Activated T-helper 17 cell treated with anti-CD3 and anti-CD28 coated beads, Interleukin-2, amount 50 U/mL, for 72 hours (primary cell): Measurements from ENCODE around the gene FLRT3. TPM values are rescaled to one million over a fixed set of nuclear protein-coding genes. Genes with fewer than 3 reads are reported as not detected.

Source experiments
- ATAC-seq: fragments of 150-1000 bp; cut with Tn5 transposase; replicated peaks from 2 replicates; pipeline ENCODE4 v1.10.0; 2021; ENCODE audit warnings: mild to moderate bottlenecking, moderate library complexity
- H3K27ac Mint-ChIP-seq: one replicate; pipeline ENCODE4 v1.8.0; 2022; ENCODE audit warnings: mixed read lengths
- H3K27me3 Mint-ChIP-seq: one replicate; pipeline ENCODE4 v1.8.0; 2022; ENCODE audit warnings: mixed read lengths
- H3K36me3 Mint-ChIP-seq: one replicate; pipeline ENCODE4 v1.8.0; 2022; ENCODE audit warnings: low read depth, mild to moderate bottlenecking, mixed read lengths
- H3K4me1 Mint-ChIP-seq: one replicate; pipeline ENCODE4 v1.8.0; 2022; ENCODE audit warnings: mixed read lengths
- H3K4me3 Mint-ChIP-seq: one replicate; pipeline ENCODE4 v1.8.0; 2022; ENCODE audit warnings: mild to moderate bottlenecking, mixed read lengths
- H3K9me3 Mint-ChIP-seq: one replicate; pipeline ENCODE4 v1.8.0; 2022; ENCODE audit warnings: mixed read lengths
- total RNA-seq, 2 donors: library from RNA; stranded (reverse); gene quantifications; one replicate each; pipeline ENCODE4 v1.2.3, GENCODE V29; 2022

FLRT3 gene
- total RNA-seq, 2 donors from 2014 or later, result not detected

DNA sequence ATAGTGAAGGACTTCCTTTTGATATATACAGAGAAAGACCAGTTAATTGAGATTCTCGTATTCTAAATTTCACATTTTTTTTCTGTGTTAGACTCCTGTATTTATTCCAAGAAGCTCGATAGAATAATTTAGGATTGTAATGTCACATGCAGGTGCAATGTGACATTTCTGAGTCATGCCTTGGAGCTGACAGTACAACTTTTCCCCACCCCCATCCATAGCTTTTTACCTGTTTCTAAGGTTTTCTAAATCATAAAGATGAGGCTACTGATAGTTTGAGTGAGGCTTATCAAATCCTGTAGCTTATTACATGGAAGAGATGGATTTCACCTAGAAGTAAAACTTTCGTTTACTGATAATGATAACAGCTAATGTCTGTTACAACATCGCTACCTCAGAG is 37.6 kb downstream of the FLRT3 start:
- Mint-ChIP-seq H3K4me3 (no peak overlapping the region), H3K9me3 (peaks cover 14% of the 10 kb centered on the region), H3K27ac (no peak overlapping the region), H3K27me3 (no peaks in the 10 kb centered on the region), H3K4me1 (no peaks in the 10 kb centered on the region), H3K36me3 (no peaks in the 10 kb centered on the region)
- ATAC-seq, result no peak

DNA sequence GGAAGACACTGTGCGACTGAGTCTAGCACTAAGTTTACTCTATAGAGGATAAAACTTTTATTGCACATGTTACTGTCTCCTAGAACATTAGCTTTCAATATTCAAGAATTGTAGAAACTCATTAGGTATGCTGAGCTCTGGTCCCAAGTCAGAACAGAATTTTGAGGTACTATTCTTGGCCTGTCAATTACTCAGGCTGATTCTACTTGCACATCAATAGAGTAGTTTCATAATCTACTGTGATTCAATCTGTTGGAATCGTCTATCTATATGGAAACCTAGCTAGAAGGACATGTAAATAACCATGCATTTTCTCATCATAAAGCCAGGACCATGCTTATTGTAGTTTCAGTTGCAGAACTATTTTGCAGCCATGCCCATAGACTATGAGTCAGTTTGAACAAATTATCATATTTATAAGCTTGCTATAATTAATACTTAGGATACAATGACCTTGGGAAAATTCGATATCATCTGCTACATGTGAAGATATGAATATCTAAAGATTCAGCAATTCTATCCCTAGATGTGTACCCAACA is 41.6 kb downstream of the FLRT3 start:
- peaks cover 12% of the 10 kb centered on the region for H3K9me3 Mint-ChIP-seq

DNA sequence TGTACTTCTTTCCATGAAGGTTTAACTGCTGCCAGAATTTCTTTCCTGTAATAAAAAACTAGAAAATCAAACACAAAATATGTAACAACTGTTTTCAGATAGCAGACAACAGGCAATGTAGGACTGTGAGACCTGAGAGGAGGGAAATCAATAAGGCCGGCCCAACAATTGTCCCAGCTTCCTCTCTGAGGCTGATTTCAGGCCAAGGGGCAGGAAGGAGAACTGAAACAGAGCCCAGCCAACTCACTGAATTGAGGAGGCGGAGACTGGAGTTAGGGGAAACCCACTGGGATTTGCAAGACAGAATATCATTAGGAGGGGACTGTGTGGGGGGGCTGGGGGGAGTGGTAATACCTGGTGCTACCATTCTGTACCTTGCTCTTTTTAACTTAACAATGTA is 42.2 kb downstream of the FLRT3 start:
- Mint-ChIP-seq H3K36me3 (no peaks in the 10 kb centered on the region), H3K27me3 (no peaks in the 10 kb centered on the region), H3K27ac (no peak overlapping the region), H3K4me1 (no peaks in the 10 kb centered on the region), H3K9me3 (peaks cover 12% of the 10 kb centered on the region), H3K4me3 (no peak overlapping the region)
- ATAC-seq, result no peak

More for the DNA sequence above, 41.6 kb downstream of the FLRT3 start:
- Mint-ChIP-seq H3K27ac (no peak overlapping the region), H3K4me3 (no peak overlapping the region), H3K4me1 (no peaks in the 10 kb centered on the region), H3K36me3 (no peaks in the 10 kb centered on the region), H3K27me3 (no peaks in the 10 kb centered on the region)
- no peak for ATAC-seq

GRCh38 chr20:14291502-14291901 is 45.9 kb downstream of the FLRT3 start:
- H3K36me3 Mint-ChIP-seq, result no peaks in the 10 kb centered on the region
- no peak for ATAC-seq
- H3K4me1 Mint-ChIP-seq, result no peaks in the 10 kb centered on the region
- H3K4me3 Mint-ChIP-seq, result no peak overlapping the region
- peaks cover 12% of the 10 kb centered on the region for H3K9me3 Mint-ChIP-seq
- H3K27ac Mint-ChIP-seq, result no peak overlapping the region
- H3K27me3 Mint-ChIP-seq, result no peaks in the 10 kb centered on the region

DNA sequence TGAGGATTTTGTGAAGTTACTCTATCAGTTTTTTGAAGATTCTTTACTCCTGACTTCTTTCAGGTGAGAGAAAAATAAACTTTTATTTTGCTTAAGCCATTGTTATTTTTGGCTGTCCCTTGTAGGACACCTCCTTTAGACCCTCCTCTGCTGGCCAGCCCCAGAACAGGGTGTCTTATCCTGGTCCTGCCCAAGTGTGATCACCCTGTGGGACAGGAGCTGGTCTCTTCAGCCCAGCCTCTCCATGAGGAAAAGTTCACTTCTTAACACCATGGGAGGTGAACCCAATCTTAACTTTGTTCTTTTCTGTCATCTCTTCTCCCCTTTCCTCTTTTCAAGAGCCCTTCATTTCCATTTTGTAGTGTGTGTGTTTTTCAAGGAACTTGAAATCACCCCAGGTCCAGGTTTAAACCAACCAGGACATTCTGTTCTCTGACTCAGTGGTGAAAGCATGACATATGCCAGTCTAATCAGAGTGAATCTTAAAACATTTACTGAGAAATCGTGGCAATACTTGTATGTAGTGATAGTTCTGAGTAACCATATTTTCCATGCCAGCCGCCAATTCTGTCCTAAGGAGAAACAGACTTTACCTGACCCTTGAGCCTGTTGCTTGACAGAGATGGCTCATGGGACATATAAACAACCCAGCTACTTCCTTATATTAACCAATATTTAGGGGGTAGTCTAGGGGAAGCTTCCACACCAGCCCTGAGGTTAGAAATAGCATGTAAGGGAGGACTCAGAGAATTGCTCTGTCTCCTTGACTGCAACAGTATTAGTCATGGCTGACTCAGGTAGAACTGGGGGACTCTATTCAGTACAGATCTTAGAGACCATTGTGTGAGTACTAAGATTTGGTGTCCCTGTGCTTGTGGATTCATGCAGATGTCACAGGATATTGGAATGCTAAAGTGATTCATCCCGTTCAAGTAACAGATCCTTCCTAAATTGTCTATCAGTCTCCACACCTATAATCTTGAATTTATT is 48.8 kb downstream of the FLRT3 start:
- no peak for ATAC-seq
- no peaks in the 10 kb centered on the region for H3K36me3 Mint-ChIP-seq
- no peaks in the 10 kb centered on the region for H3K27me3 Mint-ChIP-seq
- no peak overlapping the region for H3K27ac Mint-ChIP-seq
- no peaks in the 10 kb centered on the region for H3K4me1 Mint-ChIP-seq
- peaks cover 12% of the 10 kb centered on the region for H3K9me3 Mint-ChIP-seq
- H3K4me3 Mint-ChIP-seq, result no peak overlapping the region

DNA sequence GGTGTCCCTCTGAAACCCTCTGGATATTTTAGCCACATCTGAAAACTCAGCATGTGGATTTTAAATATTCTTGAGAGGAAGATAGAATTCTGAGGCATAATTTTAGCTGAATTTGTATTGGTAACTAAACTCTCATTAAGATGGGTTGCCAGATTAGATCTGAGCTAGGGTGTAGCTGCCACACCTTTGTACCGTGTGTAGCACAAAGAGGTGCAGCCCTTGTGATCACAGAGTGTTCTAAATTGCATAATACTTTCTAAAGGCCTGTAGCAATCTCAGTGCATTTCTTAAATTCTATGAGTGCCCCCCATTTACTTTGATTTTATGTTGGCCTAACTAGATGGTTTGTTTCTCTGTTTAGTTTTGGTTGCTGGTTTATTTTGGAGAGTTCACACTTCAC is 53.0 kb downstream of the FLRT3 start:
- no peak for ATAC-seq
- H3K9me3 Mint-ChIP-seq, result peaks cover 18% of the 10 kb centered on the region
- no peak overlapping the region for H3K4me3 Mint-ChIP-seq
- H3K4me1 Mint-ChIP-seq, result no peaks in the 10 kb centered on the region
- H3K27me3 Mint-ChIP-seq, result no peaks in the 10 kb centered on the region
- H3K36me3 Mint-ChIP-seq, result no peaks in the 10 kb centered on the region
- no peak overlapping the region for H3K27ac Mint-ChIP-seq

DNA sequence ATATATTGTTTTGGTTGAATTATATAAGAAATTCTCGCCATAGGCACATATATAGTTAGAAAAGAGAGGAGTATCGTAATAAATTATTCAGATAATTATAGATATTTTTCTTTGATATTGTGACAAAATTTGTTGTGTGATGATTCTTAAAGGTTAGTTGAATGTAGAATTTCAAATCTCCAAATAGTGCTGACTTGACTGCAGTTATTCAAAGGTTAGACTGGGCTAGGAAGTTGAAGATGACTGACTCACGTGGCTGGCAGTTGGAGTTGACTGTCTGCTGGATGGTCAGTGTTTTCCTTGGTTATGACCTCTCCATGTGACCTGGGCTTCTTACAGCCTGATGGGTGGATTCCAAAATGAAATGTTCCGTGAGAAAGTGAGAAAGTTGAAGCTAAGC is 55.3 kb downstream of the FLRT3 start:
- ATAC-seq, result no peak
- H3K4me3 Mint-ChIP-seq, result no peak overlapping the region
- no peaks in the 10 kb centered on the region for H3K4me1 Mint-ChIP-seq
- no peaks in the 10 kb centered on the region for H3K27me3 Mint-ChIP-seq
- H3K9me3 Mint-ChIP-seq, result peaks cover 14% of the 10 kb centered on the region
- H3K27ac Mint-ChIP-seq, result no peak overlapping the region
- no peaks in the 10 kb centered on the region for H3K36me3 Mint-ChIP-seq
